ENCODE results near the gene SSR1. TPM values are rescaled to one million over a fixed set of nuclear protein-coding genes. Genes with fewer than 3 reads are reported as not detected.
"Not testable (repeated sequence)": the region's sequence is repeated elsewhere in the genome, so short reads cannot be mapped to it uniquely, and the experiment has no call there.

Gene SSR1
- total RNA-seq, 2 donors from 2014 or later: 127 to 154 TPM

- no peak overlapping the region for H3K4me3 Mint-ChIP-seq
- H3K4me1 Mint-ChIP-seq (ENCODE audit: low read depth): peaks cover 25% of the 10 kb centered on the region
- H3K36me3 Mint-ChIP-seq (ENCODE audit: insufficient read depth in 2 of 2): peaks cover 2 to 25% of the 10 kb centered on the region in 2 donors
- no peak for DNase-seq
- H3K9me3 Mint-ChIP-seq: no peaks in the 10 kb centered on the region
- no peak for ATAC-seq (replicated peaks in 1 of 2)
- H3K27me3 Mint-ChIP-seq (ENCODE audit: low read depth): no peaks in the 10 kb centered on the region
- no peak overlapping the region for H3K27ac Mint-ChIP-seq
These were observed 27.6 kb downstream of the SSR1 start for GRCh38 chr6:7285416-7285815.

GRCh38 chr6:7283676-7284075, 29.3 kb downstream of the SSR1 start:
- peak overlapping the region; percentile 16 for H3K27ac Mint-ChIP-seq
- DNase-seq: no peak
- no peaks in the 10 kb centered on the region for H3K9me3 Mint-ChIP-seq
- no peak for ATAC-seq (replicated peaks in 1 of 2)
- no peaks in the 10 kb centered on the region for H3K27me3 Mint-ChIP-seq (ENCODE audit: low read depth)
- H3K4me1 Mint-ChIP-seq (ENCODE audit: low read depth): peaks cover 25% of the 10 kb centered on the region
- H3K4me3 Mint-ChIP-seq: no peak overlapping the region
- H3K36me3 Mint-ChIP-seq (ENCODE audit: insufficient read depth in 2 of 2): peaks cover 2 to 15% of the 10 kb centered on the region in 2 donors

DNA sequence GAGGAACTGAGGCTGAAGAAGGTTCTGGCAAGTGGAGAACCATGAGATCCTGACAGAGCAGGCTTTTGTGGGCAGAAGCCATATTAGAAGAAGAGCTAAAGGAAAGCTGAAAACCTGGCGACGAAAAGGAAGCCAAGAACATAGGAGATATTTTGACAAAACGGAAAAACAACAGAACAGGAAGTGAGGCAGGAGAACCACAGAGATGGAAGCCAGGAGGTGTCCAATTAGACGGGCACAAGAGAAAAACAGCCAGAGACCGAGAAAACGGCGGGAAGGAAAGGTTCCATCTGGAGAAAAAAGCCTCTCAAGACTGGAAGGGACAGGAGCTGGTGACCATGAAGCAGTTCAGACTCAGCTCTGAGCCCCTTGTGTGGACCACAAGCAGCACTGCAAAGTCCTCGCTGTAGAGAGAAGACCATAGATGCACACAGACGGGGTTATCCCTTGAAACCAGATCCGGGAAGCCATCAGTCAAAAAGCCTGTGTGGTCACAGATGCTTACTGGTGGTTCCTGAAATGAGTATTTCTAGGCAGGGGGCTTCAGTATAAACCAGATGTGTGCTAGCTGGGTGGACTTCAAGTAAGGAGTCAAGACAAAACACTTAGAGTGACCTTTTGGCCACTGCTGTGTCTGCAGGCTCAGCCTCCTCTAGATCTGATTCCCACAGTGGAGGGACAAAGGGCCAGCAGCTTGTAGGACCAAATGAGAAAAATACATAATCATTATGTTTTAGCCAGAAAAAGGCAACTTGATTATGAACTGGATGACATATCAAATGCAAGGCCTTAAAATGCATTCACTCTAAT, 30.7 kb downstream of the SSR1 start:
- Mint-ChIP-seq H3K4me3 (peak overlapping the region; percentile 4 to 43), H3K27ac (peak overlapping the region; percentile 74), H3K36me3 (ENCODE audit: insufficient read depth in 2 of 2) (peaks cover 2 to 7% of the 10 kb centered on the region in 2 donors), H3K9me3 (no peaks in the 10 kb centered on the region), H3K27me3 (ENCODE audit: low read depth) (no peaks in the 10 kb centered on the region), H3K4me1 (ENCODE audit: low read depth) (peaks cover 25% of the 10 kb centered on the region)
- ATAC-seq (replicated peaks in 1 of 2) (peak; percentile 65 to 69), DNase-seq (peak in 1 of 2 donors; percentile 15)

DNA sequence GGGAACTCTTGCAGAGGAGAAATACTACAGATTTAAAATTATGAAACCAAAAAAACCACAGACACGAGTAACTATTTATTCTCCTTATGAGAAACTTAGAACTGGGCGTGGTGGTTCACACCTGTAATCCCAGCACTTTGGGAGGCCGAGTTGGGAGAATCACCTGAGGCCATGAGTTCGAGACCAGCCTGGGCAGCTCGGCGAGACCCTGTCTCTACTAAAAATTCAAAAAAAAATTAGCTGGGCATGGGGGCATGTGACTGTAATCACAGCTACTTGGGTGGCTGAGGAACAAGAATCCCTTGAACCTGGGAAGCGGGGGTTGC, 36.8 kb downstream of the SSR1 start:
- peaks cover 0 to 3% of the 10 kb centered on the region in 2 donors for H3K9me3 Mint-ChIP-seq
- peaks cover 0 to 3% of the 10 kb centered on the region in 2 donors for H3K36me3 Mint-ChIP-seq (ENCODE audit: insufficient read depth in 2 of 2)
- no peaks in the 10 kb centered on the region for H3K27me3 Mint-ChIP-seq (ENCODE audit: low read depth)
- H3K27ac Mint-ChIP-seq: no peak overlapping the region
- peak; percentile 5 to 32 for ATAC-seq (replicated peaks in 1 of 2)
- peaks cover 10% of the 10 kb centered on the region for H3K4me1 Mint-ChIP-seq (ENCODE audit: low read depth)
- no peak for DNase-seq
- H3K4me3 Mint-ChIP-seq: no peak overlapping the region

DNA sequence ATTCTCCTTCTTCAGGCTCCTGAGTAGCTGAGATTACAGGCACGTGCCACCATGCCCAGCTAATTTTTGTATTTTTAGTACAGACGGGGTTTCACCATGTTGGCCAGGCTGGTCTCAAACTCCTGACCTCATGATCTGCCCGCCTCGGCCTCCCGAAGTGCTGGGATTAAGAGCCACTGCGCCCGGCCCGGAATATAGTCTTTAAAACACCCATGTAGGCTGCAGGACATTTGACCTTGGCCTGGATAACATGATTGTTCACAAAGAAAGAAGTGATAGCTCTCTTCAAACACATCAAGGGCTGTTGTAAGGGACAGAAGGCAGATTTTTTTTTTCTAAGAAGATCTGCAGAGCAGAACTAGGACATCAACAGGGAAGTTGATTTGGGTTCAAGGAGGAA, 38.5 kb downstream of the SSR1 start:
- H3K4me3 Mint-ChIP-seq; H3K27me3 Mint-ChIP-seq (ENCODE audit: low read depth); DNase-seq; H3K36me3 Mint-ChIP-seq (ENCODE audit: insufficient read depth in 2 of 2); H3K9me3 Mint-ChIP-seq; H3K4me1 Mint-ChIP-seq (ENCODE audit: low read depth); ATAC-seq (replicated peaks in 1 of 2); H3K27ac Mint-ChIP-seq: not testable (repeated sequence)

GRCh38 chr6:7273709-7274108, 39.3 kb downstream of the SSR1 start:
- Mint-ChIP-seq H3K36me3 (ENCODE audit: insufficient read depth in 2 of 2) (peaks cover 0 to 4% of the 10 kb centered on the region in 2 donors), H3K27me3 (ENCODE audit: low read depth) (no peaks in the 10 kb centered on the region), H3K9me3 (peaks cover 0 to 3% of the 10 kb centered on the region in 2 donors), H3K4me1 (ENCODE audit: low read depth) (peaks cover 6% of the 10 kb centered on the region), H3K4me3 (no peak overlapping the region), H3K27ac (peak overlapping the region; percentile 39)
- ATAC-seq (replicated peaks in 1 of 2): no peak
- DNase-seq: no peak

GRCh38 chr6:7271205-7271534, 41.8 kb downstream of the SSR1 start:
- Mint-ChIP-seq H3K4me3 (no peak overlapping the region), H3K27ac (no peak overlapping the region), H3K4me1 (ENCODE audit: low read depth) (peaks cover 6% of the 10 kb centered on the region), H3K27me3 (ENCODE audit: low read depth) (no peaks in the 10 kb centered on the region), H3K9me3 (peaks cover 0 to 3% of the 10 kb centered on the region in 2 donors), H3K36me3 (ENCODE audit: insufficient read depth in 2 of 2) (peaks cover 0 to 4% of the 10 kb centered on the region in 2 donors)
- DNase-seq (no peak), ATAC-seq (replicated peaks in 1 of 2) (no peak)

DNA sequence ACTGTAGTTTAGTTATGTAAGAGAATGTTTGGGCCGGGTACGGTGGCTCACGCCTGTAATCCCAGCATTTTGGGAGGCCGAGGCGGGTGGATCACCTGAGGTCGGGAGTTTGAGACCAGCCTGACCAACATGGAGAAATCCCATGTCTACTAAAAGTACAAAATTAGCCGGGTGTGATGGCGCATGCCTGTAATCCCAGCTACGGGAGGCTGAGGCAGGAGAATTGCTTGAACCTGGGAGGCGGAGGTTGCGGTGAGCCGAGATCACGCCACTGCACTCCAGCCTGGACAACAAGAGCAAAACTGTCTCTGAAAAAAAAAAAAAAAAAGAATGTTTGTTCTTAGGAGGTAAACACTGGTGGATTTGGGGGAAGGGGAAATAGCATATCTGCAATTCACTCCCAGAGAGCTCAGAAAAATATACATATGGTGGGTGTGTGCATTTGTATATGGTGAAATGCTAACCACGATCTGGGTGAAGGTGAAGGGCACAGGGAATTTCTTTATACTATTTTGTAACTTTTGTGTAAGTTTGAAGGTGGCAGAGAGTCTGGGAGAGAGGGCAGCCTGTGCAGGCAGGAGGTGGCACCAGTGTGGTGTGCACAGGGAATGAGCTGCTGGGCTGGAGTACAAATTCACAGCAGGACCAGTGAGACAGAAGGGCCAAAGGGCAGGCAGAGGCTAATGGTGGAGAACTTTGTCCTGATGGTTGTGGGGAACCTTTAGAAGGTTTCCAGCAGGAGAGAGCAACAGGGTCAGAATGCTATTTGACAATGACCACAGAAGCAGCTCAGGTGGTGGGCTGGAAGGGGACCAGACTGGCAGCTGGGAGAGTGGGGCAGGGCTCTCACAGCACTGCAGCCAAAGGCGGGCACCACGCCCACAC, 42.4 kb downstream of the SSR1 start:
- Mint-ChIP-seq H3K27ac (peak overlapping the region; percentile 73), H3K4me1 (ENCODE audit: low read depth) (peaks cover under 1% of the 10 kb centered on the region), H3K27me3 (ENCODE audit: low read depth) (no peaks in the 10 kb centered on the region), H3K4me3 (no peak overlapping the region), H3K9me3 (peaks cover 0 to 3% of the 10 kb centered on the region in 2 donors), H3K36me3 (ENCODE audit: insufficient read depth in 2 of 2) (peaks cover 0 to 4% of the 10 kb centered on the region in 2 donors)
- no peak for DNase-seq
- ATAC-seq (replicated peaks in 1 of 2): no peak

DNA sequence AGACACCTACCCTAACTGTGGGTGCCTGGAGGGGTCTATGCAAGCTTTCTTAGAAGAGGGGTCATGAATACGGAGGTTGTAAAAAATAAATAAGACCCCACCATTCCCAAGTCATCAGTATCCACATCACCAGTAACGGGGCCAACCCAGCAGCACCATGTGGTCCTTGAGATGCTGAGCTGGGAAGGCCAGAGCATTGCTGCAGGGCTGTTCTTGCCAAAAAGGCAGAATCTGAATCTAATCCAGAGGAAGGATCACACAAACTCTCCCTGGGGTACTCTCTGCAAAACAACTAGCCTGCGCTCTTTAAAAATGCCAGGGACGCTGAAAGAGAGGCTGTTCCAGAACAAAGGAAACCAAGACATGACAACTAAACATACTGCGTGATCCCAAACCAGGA, 43.2 kb downstream of the SSR1 start:
- no peak overlapping the region for H3K27ac Mint-ChIP-seq
- DNase-seq (no peak), ATAC-seq (replicated peaks in 1 of 2) (no peak)
- peaks cover 0 to 3% of the 10 kb centered on the region in 2 donors for H3K9me3 Mint-ChIP-seq
- peaks cover 0 to 4% of the 10 kb centered on the region in 2 donors for H3K36me3 Mint-ChIP-seq (ENCODE audit: insufficient read depth in 2 of 2)
- H3K4me1 Mint-ChIP-seq (ENCODE audit: low read depth): no peaks in the 10 kb centered on the region
- no peak overlapping the region for H3K4me3 Mint-ChIP-seq
- no peaks in the 10 kb centered on the region for H3K27me3 Mint-ChIP-seq (ENCODE audit: low read depth)

DNA sequence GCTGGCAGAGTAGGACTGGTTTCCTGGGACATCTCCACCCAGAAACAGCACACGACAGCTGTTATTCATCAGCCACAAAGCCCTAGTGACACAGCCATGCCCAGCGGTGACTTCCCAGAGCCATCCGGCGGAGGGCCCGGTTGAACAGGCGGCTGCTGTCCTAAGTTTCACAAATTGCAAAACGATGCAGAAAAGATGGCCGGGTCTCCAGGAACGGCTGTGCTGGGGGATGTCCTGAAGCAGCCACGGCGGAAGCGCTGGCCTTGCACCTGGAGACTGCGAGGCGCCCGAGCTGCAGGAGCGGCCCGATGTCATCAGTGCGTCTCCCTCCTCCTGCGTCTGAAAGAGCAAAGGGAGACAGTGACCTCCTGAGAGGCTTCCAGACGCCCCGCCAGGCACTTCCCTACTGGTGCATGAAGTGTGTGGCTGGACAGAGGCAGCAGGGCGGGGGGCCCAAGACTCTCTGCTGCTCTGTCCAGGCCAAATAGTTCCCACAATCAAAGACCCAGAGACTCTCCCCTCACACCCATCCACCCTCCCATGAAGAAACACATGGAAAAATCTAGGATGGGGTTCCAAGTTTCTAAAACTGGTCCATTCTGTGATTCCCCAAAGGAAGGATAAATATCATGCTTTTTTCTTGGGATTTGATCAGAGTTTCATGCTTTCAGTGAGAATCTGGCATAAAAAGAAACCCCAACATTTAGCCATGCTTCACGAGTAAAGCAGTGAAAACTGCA, 44.0 kb downstream of the SSR1 start:
- H3K4me3 Mint-ChIP-seq: no peak overlapping the region
- DNase-seq (no peak), ATAC-seq (replicated peaks in 1 of 2) (no peak)
- peaks cover 0 to 3% of the 10 kb centered on the region in 2 donors for H3K9me3 Mint-ChIP-seq
- H3K27ac Mint-ChIP-seq: no peak overlapping the region
- H3K27me3 Mint-ChIP-seq (ENCODE audit: low read depth): no peaks in the 10 kb centered on the region
- H3K4me1 Mint-ChIP-seq (ENCODE audit: low read depth): no peaks in the 10 kb centered on the region
- peaks cover 0 to 4% of the 10 kb centered on the region in 2 donors for H3K36me3 Mint-ChIP-seq (ENCODE audit: insufficient read depth in 2 of 2)

- no peak overlapping the region for H3K27ac Mint-ChIP-seq
- no peak for ATAC-seq (replicated peaks in 1 of 2)
- no peak for DNase-seq
- peaks cover 0 to 4% of the 10 kb centered on the region in 2 donors for H3K36me3 Mint-ChIP-seq (ENCODE audit: insufficient read depth in 2 of 2)
- H3K27me3 Mint-ChIP-seq (ENCODE audit: low read depth): no peaks in the 10 kb centered on the region
- H3K9me3 Mint-ChIP-seq: peaks cover 0 to 3% of the 10 kb centered on the region in 2 donors
- no peaks in the 10 kb centered on the region for H3K4me1 Mint-ChIP-seq (ENCODE audit: low read depth)
- H3K4me3 Mint-ChIP-seq: no peak overlapping the region
These were observed 44.6 kb downstream of the SSR1 start for GRCh38 chr6:7268362-7268761.

DNA sequence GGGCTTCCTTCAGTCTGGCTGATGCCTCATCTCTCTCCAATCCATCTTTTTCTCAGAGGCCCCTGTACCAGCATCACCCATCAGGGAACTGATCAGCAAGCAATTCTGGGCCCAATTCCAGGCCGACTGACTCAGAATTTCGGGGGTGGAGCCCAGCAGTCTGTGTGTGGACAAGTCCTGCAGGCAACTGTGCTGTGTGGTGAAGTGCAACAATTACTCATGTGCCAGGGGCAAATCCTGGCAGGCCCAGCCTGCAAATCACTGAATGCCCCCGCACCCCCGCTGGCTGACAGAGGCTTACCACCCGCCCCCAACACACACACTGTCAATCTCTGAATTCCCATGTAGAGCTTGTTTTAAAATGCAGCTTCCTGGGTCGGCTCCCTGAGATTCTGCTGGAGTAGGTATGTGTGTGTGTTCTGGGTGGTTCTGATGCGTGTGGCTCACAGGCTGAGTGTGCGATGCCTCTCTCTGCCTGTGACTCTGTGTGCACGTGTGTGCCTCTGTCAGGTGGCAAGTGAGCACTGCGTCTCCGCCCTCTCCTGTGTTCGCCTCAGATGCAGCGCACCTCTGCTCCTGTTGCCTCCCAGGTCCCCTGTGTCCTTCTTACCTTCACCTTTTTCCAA, 45.4 kb downstream of the SSR1 start:
- H3K36me3 Mint-ChIP-seq (ENCODE audit: insufficient read depth in 2 of 2): peaks cover 0 to 4% of the 10 kb centered on the region in 2 donors
- ATAC-seq (replicated peaks in 1 of 2) (peak; percentile 21 to 42), DNase-seq (no peak)
- no peaks in the 10 kb centered on the region for H3K27me3 Mint-ChIP-seq (ENCODE audit: low read depth)
- H3K4me3 Mint-ChIP-seq: no peak overlapping the region
- peaks cover 0 to 3% of the 10 kb centered on the region in 2 donors for H3K9me3 Mint-ChIP-seq
- H3K27ac Mint-ChIP-seq: no peak overlapping the region
- H3K4me1 Mint-ChIP-seq (ENCODE audit: low read depth): no peaks in the 10 kb centered on the region

All from activated T-cell treated with anti-CD3 and anti-CD28 coated beads, Interleukin-2, amount 50 U/mL, for 72 hours (primary cell).